H9 (cell line): ENCODE results near the gene RRAS. TPM values are rescaled to one million over a fixed set of nuclear protein-coding genes. Genes with fewer than 3 reads are reported as not detected.

ENCODE experiments used
- DNase-seq: peaks from one replicate; pipeline ENCODE4 v3.0.0-alpha.2; 2017
- H2AFZ ChIP-seq: one replicate; pipeline ENCODE4 v1.6.1; 2013; ENCODE audit warnings: mild to moderate bottlenecking, low read length, control low read depth, moderate library complexity
- H2AK5ac ChIP-seq: 2 replicates; pipeline ENCODE4 v1.6.1; 2013; ENCODE audit warnings: low read length, control low read depth, mixed read lengths; ENCODE audit not compliant: insufficient read length
- H2BK120ac ChIP-seq: one replicate; pipeline ENCODE4 v1.6.1; 2013; ENCODE audit warnings: low read depth, mild to moderate bottlenecking, low read length, control low read depth, inconsistent platforms; ENCODE audit not compliant: poor library complexity, severe bottlenecking
- H2BK12ac ChIP-seq: 2 replicates; pipeline ENCODE4 v1.6.1; 2013; ENCODE audit warnings: low read length, control low read depth, mixed read lengths, low read depth; ENCODE audit not compliant: insufficient read length
- H2BK15ac ChIP-seq: 2 replicates; pipeline ENCODE4 v1.6.1; 2013; ENCODE audit warnings: low read depth, low read length, control low read depth
- H2BK20ac ChIP-seq: one replicate; pipeline ENCODE4 v1.6.1; 2013; ENCODE audit warnings: low read depth, mild to moderate bottlenecking, low read length, control low read depth, inconsistent platforms; ENCODE audit not compliant: poor library complexity, severe bottlenecking
- H2BK5ac ChIP-seq: 2 replicates; pipeline ENCODE4 v1.6.1; 2013; ENCODE audit warnings: low read length, control low read depth, mixed read lengths; ENCODE audit not compliant: insufficient read length
- H3K14ac ChIP-seq: 2 replicates; pipeline ENCODE4 v1.6.1; 2013; ENCODE audit warnings: low read length, control low read depth; ENCODE audit not compliant: insufficient read depth
- H3K18ac ChIP-seq: 2 replicates; pipeline ENCODE4 v1.6.1; 2013; ENCODE audit warnings: low read depth, mild to moderate bottlenecking, mixed read lengths, low read length, control low read depth; ENCODE audit not compliant: insufficient read length
- H3K23ac ChIP-seq: 2 replicates; pipeline ENCODE4 v1.6.1; 2013; ENCODE audit warnings: low read length, control low read depth, mixed read lengths, low read depth; ENCODE audit not compliant: insufficient read length
- H3K23me2 ChIP-seq: 2 replicates; pipeline ENCODE4 v1.6.1; 2013; ENCODE audit warnings: low read depth, mild to moderate bottlenecking, mixed read lengths, low read length, control low read depth; ENCODE audit not compliant: insufficient read length, poor library complexity, severe bottlenecking
- H3K27ac ChIP-seq: 2 replicates; pipeline ENCODE4 v1.5.1; 2013; ENCODE audit warnings: low read length, control low read depth, mixed read lengths, low read depth; ENCODE audit not compliant: insufficient read length
- H3K27me3 ChIP-seq: 2 replicates; pipeline ENCODE4 v1.6.1; 2013; ENCODE audit warnings: low read length, control low read depth, inconsistent platforms; ENCODE audit not compliant: insufficient read depth
- H3K4ac ChIP-seq: 2 replicates; pipeline ENCODE4 v1.6.1; 2013; ENCODE audit warnings: low read depth, mild to moderate bottlenecking, control low read depth, inconsistent platforms, low read length, moderate library complexity
- H3K4me1 ChIP-seq: 2 replicates; pipeline ENCODE4 v1.6.1; 2013; ENCODE audit warnings: low read length, control low read depth, inconsistent platforms; ENCODE audit not compliant: insufficient read depth
- H3K4me2 ChIP-seq: 2 replicates; pipeline ENCODE4 v1.6.1; 2013; ENCODE audit warnings: low read length, control low read depth, mixed read lengths; ENCODE audit not compliant: insufficient read length, insufficient read depth
- H3K56ac ChIP-seq: 2 replicates; pipeline ENCODE4 v1.6.1; 2013; ENCODE audit warnings: low read depth, mild to moderate bottlenecking, mixed read lengths, low read length, control low read depth; ENCODE audit not compliant: insufficient read length
- H3K79me1 ChIP-seq: 2 replicates; pipeline ENCODE4 v1.6.1; 2013; ENCODE audit warnings: low read depth, mild to moderate bottlenecking, moderate library complexity, low read length, control low read depth, inconsistent platforms; ENCODE audit not compliant: insufficient read depth, poor library complexity, severe bottlenecking
- H3K79me2 ChIP-seq: 2 replicates; pipeline ENCODE4 v1.6.1; 2013; ENCODE audit warnings: low read length, control low read depth, inconsistent platforms; ENCODE audit not compliant: insufficient read depth
- H3K9ac ChIP-seq: 2 replicates; pipeline ENCODE4 v1.6.1; 2013; ENCODE audit warnings: low read length, control low read depth, mixed read lengths; ENCODE audit not compliant: insufficient read length; ENCODE audit errors: extremely low read depth
- H3K9me3 ChIP-seq: one replicate; pipeline ENCODE4 v1.6.1; 2013; ENCODE audit warnings: low read depth, low read length, inconsistent platforms; ENCODE audit not compliant: control insufficient read depth
- H3T11ph ChIP-seq: one replicate; pipeline ENCODE4 v1.6.1; 2013; ENCODE audit warnings: mild to moderate bottlenecking, low read length, control low read depth, inconsistent platforms
- H4K20me1 ChIP-seq: one replicate; pipeline ENCODE4 v1.6.1; 2013; ENCODE audit not compliant: control insufficient read depth, insufficient read length, insufficient read depth
- H4K5ac ChIP-seq: 2 replicates; pipeline ENCODE4 v1.6.1; 2013; ENCODE audit warnings: low read depth, mild to moderate bottlenecking, mixed read lengths, low read length, control low read depth; ENCODE audit not compliant: insufficient read length
- H4K8ac ChIP-seq: replicated peaks from 2 replicates; pipeline ENCODE4 v1.6.1; 2013; ENCODE audit warnings: low read length, control low read depth, mixed read lengths, low read depth; ENCODE audit not compliant: insufficient read length
- H4K91ac ChIP-seq: 2 replicates; pipeline ENCODE4 v1.6.1; 2013; ENCODE audit warnings: low read depth, mild to moderate bottlenecking, moderate library complexity, mixed read lengths, low read length, control low read depth; ENCODE audit not compliant: insufficient read length
- H3K27ac Mint-ChIP-seq, 3 experiments: 2 replicates in 2 of 3; 3 replicates in 1 of 3; pipeline ENCODE4 v1.8.0; 2020 to 2021; ENCODE audit warnings: mixed read lengths in 3 of 3, mild to moderate bottlenecking in 1 of 3, moderate library complexity in 1 of 3
- H3K27me3 Mint-ChIP-seq: 2 replicates; pipeline ENCODE4 v1.8.0; 2021; ENCODE audit warnings: low read depth, mild to moderate bottlenecking, moderate library complexity, mixed read lengths
- H3K36me3 Mint-ChIP-seq, 3 experiments: 2 replicates in 2 of 3; 3 replicates in 1 of 3; pipeline ENCODE4 v1.8.0; 2020 to 2021; ENCODE audit warnings: low read depth in 3 of 3, mixed read lengths in 3 of 3; ENCODE audit not compliant: insufficient read depth in 1 of 3
- H3K4me1 Mint-ChIP-seq, 2 experiments: 2 replicates each; pipeline ENCODE4 v1.8.0; 2020; ENCODE audit warnings: mixed read lengths in 2 of 2
- H3K4me3 Mint-ChIP-seq, 2 experiments: 2 replicates in 1 of 2; 3 replicates in 1 of 2; pipeline ENCODE4 v1.8.0; 2020 to 2021; ENCODE audit warnings: mild to moderate bottlenecking in 2 of 2, mixed read lengths in 2 of 2, moderate library complexity in 1 of 2
- H3K9me3 Mint-ChIP-seq, 2 experiments: 2 replicates in 1 of 2; 3 replicates in 1 of 2; pipeline ENCODE4 v1.8.0; 2020; ENCODE audit warnings: mild to moderate bottlenecking in 2 of 2, mixed read lengths in 2 of 2, moderate library complexity in 1 of 2
- WGBS: extraction: QIAGEN DNeasy Blood & Tissue Kit; methylation state at CpG from one replicate; pipeline ENCODE4 v1.1.7; 2013; ENCODE audit warnings: missing lambda C conversion rate, low lambda C conversion rate, mixed read lengths; ENCODE audit not compliant: insufficient read length; ENCODE audit errors: extremely low coverage; 5-methylcytosine and 5-hydroxymethylcytosine counted together
- total RNA-seq: library from RNA; stranded (reverse); gene quantifications from 2 replicates; pipeline ENCODE4 v1.2.1, GENCODE V29; 2021
- TF ChIP-seq, protein P1 (sequence below): fragments of 200-600 bp; sonication (generic); conservative IDR thresholded peaks from 3 replicates; pipeline ENCODE4 v1.8.0; 2021; ENCODE audit warnings: antibody characterized with exemption, mild to moderate bottlenecking

Gene RRAS
- total RNA-seq, 1 experiment from 2014 or later, result 9.9 TPM

GRCh38 chr19:49602806-49603205 lies 37.1 kb downstream of the RRAS start:
- no peak overlapping the region for H3K56ac ChIP-seq
- TF ChIP-seq, protein P1, sequence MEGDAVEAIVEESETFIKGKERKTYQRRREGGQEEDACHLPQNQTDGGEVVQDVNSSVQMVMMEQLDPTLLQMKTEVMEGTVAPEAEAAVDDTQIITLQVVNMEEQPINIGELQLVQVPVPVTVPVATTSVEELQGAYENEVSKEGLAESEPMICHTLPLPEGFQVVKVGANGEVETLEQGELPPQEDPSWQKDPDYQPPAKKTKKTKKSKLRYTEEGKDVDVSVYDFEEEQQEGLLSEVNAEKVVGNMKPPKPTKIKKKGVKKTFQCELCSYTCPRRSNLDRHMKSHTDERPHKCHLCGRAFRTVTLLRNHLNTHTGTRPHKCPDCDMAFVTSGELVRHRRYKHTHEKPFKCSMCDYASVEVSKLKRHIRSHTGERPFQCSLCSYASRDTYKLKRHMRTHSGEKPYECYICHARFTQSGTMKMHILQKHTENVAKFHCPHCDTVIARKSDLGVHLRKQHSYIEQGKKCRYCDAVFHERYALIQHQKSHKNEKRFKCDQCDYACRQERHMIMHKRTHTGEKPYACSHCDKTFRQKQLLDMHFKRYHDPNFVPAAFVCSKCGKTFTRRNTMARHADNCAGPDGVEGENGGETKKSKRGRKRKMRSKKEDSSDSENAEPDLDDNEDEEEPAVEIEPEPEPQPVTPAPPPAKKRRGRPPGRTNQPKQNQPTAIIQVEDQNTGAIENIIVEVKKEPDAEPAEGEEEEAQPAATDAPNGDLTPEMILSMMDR, result no peak
- H4K20me1 ChIP-seq, result no peaks in the 10 kb centered on the region
- H3K79me2 ChIP-seq, result peaks cover 9% of the 10 kb centered on the region; the same call in 1 of the 2 replicates
- no peak overlapping the region for H2BK12ac ChIP-seq
- H3K14ac ChIP-seq, result no peak overlapping the region
- H3K79me1 ChIP-seq, result no peaks in the 10 kb centered on the region
- no peak overlapping the region for H3K18ac ChIP-seq
- H3K9ac ChIP-seq, result no peak overlapping the region
- no CpG with 5 or more reads among the region's 2 CpGs for WGBS
- H4K91ac ChIP-seq, result no peak overlapping the region
- H2AFZ ChIP-seq, result no peak overlapping the region
- no peaks in the 10 kb centered on the region for H3K23me2 ChIP-seq
- peaks cover 36 to 91% (median 79%) of the 10 kb centered on the region in 3 experiments for H3K36me3 Mint-ChIP-seq
- H2AK5ac ChIP-seq, result no peak overlapping the region
- no peak overlapping the region for H3T11ph ChIP-seq
- H3K23ac ChIP-seq, result no peak overlapping the region
- H2BK120ac ChIP-seq, result no peak overlapping the region
- no peak overlapping the region for H4K8ac ChIP-seq
- no peak overlapping the region for H3K4ac ChIP-seq
- H3K4me1 Mint-ChIP-seq, result no peaks in the 10 kb centered on the region
- H2BK20ac ChIP-seq, result no peak overlapping the region
- no peak overlapping the region for H3K27ac ChIP-seq
- H3K27me3 Mint-ChIP-seq, result no peaks in the 10 kb centered on the region
- no peak overlapping the region for H4K5ac ChIP-seq
- no peak overlapping the region for H2BK5ac ChIP-seq
- no peak for DNase-seq
- H3K4me2 ChIP-seq, result no peak overlapping the region
- H3K27me3 ChIP-seq, result no peaks in the 10 kb centered on the region
- H3K4me1 ChIP-seq, result no peaks in the 10 kb centered on the region
- H3K9me3 Mint-ChIP-seq, result no peaks in the 10 kb centered on the region
- H3K27ac Mint-ChIP-seq, result no peak overlapping the region
- no peak overlapping the region for H2BK15ac ChIP-seq
- no peak overlapping the region for H3K4me3 Mint-ChIP-seq
- no peaks in the 10 kb centered on the region for H3K9me3 ChIP-seq
